ENCODE data around the gene PLPPR4.
A peak's percentile ranks its signal among the peaks of the same experiment; 100 is the strongest.
"Not testable (repeated sequence)": the region's sequence is repeated elsewhere in the genome, so short reads cannot be mapped to it uniquely, and the experiment has no call there.

PLPPR4 gene

GRCh38 chr1:99264201-99265021 is at the start of gene PLPPR4:
Gene PLPPR4, plus strand, starts transcription at chr1:99264492. Its CDS starts 102 bp downstream, at chr1:99264594.
- DNase-seq (ENCODE audit: low spot score) = peak; percentile 83

GRCh38 chr1:99216956-99217355 is 47.3 kb upstream of the PLPPR4 start:
- no peak for DNase-seq (ENCODE audit: low spot score)

- no peak for DNase-seq (ENCODE audit: low spot score)
These were observed 46.7 kb upstream of the PLPPR4 start for GRCh38 chr1:99217599-99217998.

GRCh38 chr1:99218572-99218971 is 45.7 kb upstream of the PLPPR4 start:
- no peak for DNase-seq (ENCODE audit: low spot score)

- DNase-seq (ENCODE audit: low spot score) = no peak
These were observed 45.3 kb upstream of the PLPPR4 start for GRCh38 chr1:99218999-99219398.

- DNase-seq (ENCODE audit: low spot score) = no peak
These were observed 37.0 kb upstream of the PLPPR4 start for GRCh38 chr1:99227056-99227897.

- DNase-seq (ENCODE audit: low spot score) = no peak
These were observed 36.1 kb upstream of the PLPPR4 start for GRCh38 chr1:99228153-99228552.

GRCh38 chr1:99229122-99229521 is 35.2 kb upstream of the PLPPR4 start:
- no peak for DNase-seq (ENCODE audit: low spot score)

GRCh38 chr1:99230695-99231094 is 33.6 kb upstream of the PLPPR4 start:
- no peak for DNase-seq (ENCODE audit: low spot score)

GRCh38 chr1:99232172-99232571 is 32.1 kb upstream of the PLPPR4 start:
- DNase-seq (ENCODE audit: low spot score) = no peak

GRCh38 chr1:99233446-99233845 is 30.8 kb upstream of the PLPPR4 start:
- DNase-seq (ENCODE audit: low spot score) = no peak

GRCh38 chr1:99236756-99237155 is 27.5 kb upstream of the PLPPR4 start:
- DNase-seq (ENCODE audit: low spot score) = no peak

- DNase-seq (ENCODE audit: low spot score) = no peak
These were observed 24.6 kb upstream of the PLPPR4 start for GRCh38 chr1:99239690-99240089.

- no peak for DNase-seq (ENCODE audit: low spot score)
These were observed 23.7 kb upstream of the PLPPR4 start for GRCh38 chr1:99240621-99241020.

GRCh38 chr1:99246152-99246551 is 18.1 kb upstream of the PLPPR4 start:
- DNase-seq (ENCODE audit: low spot score) = no peak

- DNase-seq (ENCODE audit: low spot score) = no peak
These were observed 17.1 kb upstream of the PLPPR4 start for GRCh38 chr1:99247199-99247598.

GRCh38 chr1:99250728-99251127 is 13.6 kb upstream of the PLPPR4 start:
- DNase-seq (ENCODE audit: low spot score) = no peak

- no peak for DNase-seq (ENCODE audit: low spot score)
These were observed 13.0 kb upstream of the PLPPR4 start for GRCh38 chr1:99251308-99251707.

GRCh38 chr1:99252630-99253029 is 11.7 kb upstream of the PLPPR4 start:
- no peak for DNase-seq (ENCODE audit: low spot score)

- not testable (repeated sequence) for DNase-seq (ENCODE audit: low spot score)
These were observed 3.9 kb upstream of the PLPPR4 start for GRCh38 chr1:99260402-99260801.

- DNase-seq (ENCODE audit: low spot score) = no peak
These were observed 832 bp downstream of the PLPPR4 start for GRCh38 chr1:99265124-99265523.

GRCh38 chr1:99266726-99267125 is 2.4 kb downstream of the PLPPR4 start:
- peak; percentile 51 for DNase-seq (ENCODE audit: low spot score)

GRCh38 chr1:99268021-99268420 is 3.7 kb downstream of the PLPPR4 start:
- peak; percentile 22 for DNase-seq (ENCODE audit: low spot score)

Data from AG20443 (cell line).